Mesendoderm (in vitro differentiated cells): Measurements from ENCODE around the gene MT1E. TPM values are rescaled to one million over a fixed set of nuclear protein-coding genes. Genes with fewer than 3 reads are reported as not detected.
"Not testable (repeated sequence)": the region's sequence is repeated elsewhere in the genome, so short reads cannot be mapped to it uniquely, and the experiment has no call there.

Experiments used
- DNase-seq: peaks from one replicate; pipeline ENCODE4 v3.0.0; 2013
- H2AK5ac ChIP-seq: 2 replicates; pipeline ENCODE4 v1.6.1; 2013; ENCODE audit warnings: low read length, inconsistent platforms
- H2BK120ac ChIP-seq: 2 replicates; pipeline ENCODE4 v1.6.1; 2013; ENCODE audit warnings: low read depth, mild to moderate bottlenecking, low read length, moderate library complexity, mixed read lengths
- H2BK15ac ChIP-seq: replicated peaks from 2 replicates; pipeline ENCODE4 v1.6.1; 2013; ENCODE audit warnings: low read depth, mild to moderate bottlenecking, moderate library complexity
- H2BK5ac ChIP-seq: 2 replicates; pipeline ENCODE4 v1.6.1; 2013; ENCODE audit warnings: low read length, inconsistent platforms
- H3K18ac ChIP-seq: 2 replicates; pipeline ENCODE4 v1.6.1; 2013; ENCODE audit warnings: mild to moderate bottlenecking, low read length, mixed read lengths
- H3K23ac ChIP-seq: one replicate; pipeline ENCODE4 v1.6.1; 2013; ENCODE audit warnings: low read length
- H3K27ac ChIP-seq: 2 replicates; pipeline ENCODE4 v1.5.1; 2013; ENCODE audit warnings: low read depth, mild to moderate bottlenecking, inconsistent platforms, low read length, moderate library complexity
- H3K27me3 ChIP-seq: 2 replicates; pipeline ENCODE4 v1.6.1; 2013; ENCODE audit warnings: low read length, control low read depth, mild to moderate bottlenecking, inconsistent platforms; ENCODE audit not compliant: insufficient read depth, poor library complexity
- H3K36me3 ChIP-seq: 2 replicates; pipeline ENCODE4 v1.6.1; 2013; ENCODE audit warnings: low read length, inconsistent platforms; ENCODE audit not compliant: control insufficient read depth, insufficient read depth
- H3K4ac ChIP-seq: one replicate; pipeline ENCODE4 v1.6.1; 2013; ENCODE audit warnings: low read depth, mild to moderate bottlenecking, low read length, moderate library complexity
- H3K4me1 ChIP-seq: 2 replicates; pipeline ENCODE4 v1.6.1; 2013; ENCODE audit warnings: low read depth, low read length, inconsistent platforms; ENCODE audit not compliant: control insufficient read depth
- H3K4me2 ChIP-seq: 2 replicates; pipeline ENCODE4 v1.6.1; 2013; ENCODE audit warnings: low read length
- H3K4me3 ChIP-seq: 2 replicates; pipeline ENCODE4 v1.5.1; 2013; ENCODE audit warnings: mild to moderate bottlenecking, low read length
- H3K56ac ChIP-seq: one replicate; pipeline ENCODE4 v1.6.1; 2013; ENCODE audit warnings: low read length
- H3K79me1 ChIP-seq: 2 replicates; pipeline ENCODE4 v1.6.1; 2013; ENCODE audit warnings: low read length, inconsistent platforms
- H3K79me2 ChIP-seq: 2 replicates; pipeline ENCODE4 v1.6.1; 2013; ENCODE audit warnings: mild to moderate bottlenecking, low read length; ENCODE audit not compliant: control insufficient read depth, insufficient read depth
- H3K9ac ChIP-seq: 2 replicates; pipeline ENCODE4 v1.6.1; 2013; ENCODE audit warnings: low read length, inconsistent platforms
- H4K5ac ChIP-seq: one replicate; pipeline ENCODE4 v1.6.1; 2013; ENCODE audit warnings: low read length
- H4K8ac ChIP-seq: one replicate; pipeline ENCODE4 v1.6.1; 2013; ENCODE audit warnings: low read depth, mild to moderate bottlenecking, control low read depth, low read length, moderate library complexity
- WGBS: extraction: QIAGEN DNeasy Blood & Tissue Kit; methylation state at CpG from one replicate; pipeline ENCODE4 v1.1.7; 2013; ENCODE audit warnings: low lambda C conversion rate, missing lambda C conversion rate; ENCODE audit not compliant: insufficient coverage; ENCODE audit errors: extremely low coverage; 5-methylcytosine and 5-hydroxymethylcytosine counted together
- polyA plus RNA-seq, 2 experiments: library from polyadenylated mRNA; stranded (reverse); fragments of 200-250 nt; gene quantifications; one replicate each; pipeline ENCODE4 v1.2.3, GENCODE V29; 2013

MT1E gene
- 4.4 TPM for polyA plus RNA-seq (2013, experiment 1 of 2)
- 6.1 TPM for polyA plus RNA-seq (2013, experiment 2 of 2)

- peak within 1 kb of the TSS; percentile 6 for H3K23ac ChIP-seq
- DNase-seq, result peak; percentile 70
- WGBS, result no CpG with 5 or more reads among the region's 62 CpGs
- no peak within 1 kb of the TSS for H2BK15ac ChIP-seq
- no peaks in the 10 kb centered on the region for H3K36me3 ChIP-seq
- H3K18ac ChIP-seq, result no peak within 1 kb of the TSS
- H2BK120ac ChIP-seq, result no peak within 1 kb of the TSS
- H3K79me1 ChIP-seq, result no peaks in the 10 kb centered on the region
- H2BK5ac ChIP-seq, result no peak within 1 kb of the TSS
- H3K79me2 ChIP-seq, result no peaks in the 10 kb centered on the region
- H3K27me3 ChIP-seq, result peaks cover 45% of the 10 kb centered on the region
- H4K8ac ChIP-seq, result no peak within 1 kb of the TSS
- H4K5ac ChIP-seq, result no peak within 1 kb of the TSS
- no peak within 1 kb of the TSS for H3K4ac ChIP-seq
- H2AK5ac ChIP-seq, result no peak within 1 kb of the TSS
- peak within 1 kb of the TSS; percentile 38 for H3K9ac ChIP-seq
- peak within 1 kb of the TSS; percentile 32 for H3K4me2 ChIP-seq
- no peak within 1 kb of the TSS for H3K27ac ChIP-seq
- no peak within 1 kb of the TSS for H3K4me3 ChIP-seq
- H3K56ac ChIP-seq, result peak within 1 kb of the TSS; percentile 68
- H3K4me1 ChIP-seq, result peaks cover 5% of the 10 kb centered on the region
Observed at GRCh38 chr16:56625140-56625942, at the start of gene MT1E. Gene MT1E, plus strand, starts transcription at chr16:56625781. Its CDS starts 71 bp downstream, at chr16:56625852.

- Histone ChIP-seq H3K56ac (no peak overlapping the region), H3K79me1 (no peaks in the 10 kb centered on the region), H3K23ac (no peak overlapping the region), H3K79me2 (no peaks in the 10 kb centered on the region), H3K18ac (no peak overlapping the region), H3K27me3 (no peaks in the 10 kb centered on the region), H2BK15ac (no peak overlapping the region), H3K27ac (no peak overlapping the region), H4K8ac (no peak overlapping the region), H2BK120ac (no peak overlapping the region), H2BK5ac (no peak overlapping the region), H3K4ac (no peak overlapping the region), H3K4me2 (no peak overlapping the region), H3K36me3 (no peaks in the 10 kb centered on the region), H2AK5ac (no peak overlapping the region), H3K9ac (no peak overlapping the region), H3K4me1 (no peaks in the 10 kb centered on the region), H3K4me3 (no peak overlapping the region), H4K5ac (no peak overlapping the region)
- WGBS, result no CpG with 5 or more reads among the region's 8 CpGs
- peak; percentile 86 for DNase-seq
Observed at GRCh38 chr16:56576585-56577299, 48.8 kb upstream of the MT1E start.

- Histone ChIP-seq H3K4me3 (no peak overlapping the region), H3K4ac (no peak overlapping the region), H3K79me2 (no peaks in the 10 kb centered on the region), H2BK5ac (no peak overlapping the region), H3K27me3 (no peaks in the 10 kb centered on the region), H3K4me1 (no peaks in the 10 kb centered on the region), H3K23ac (no peak overlapping the region), H3K9ac (no peak overlapping the region), H2BK120ac (no peak overlapping the region), H2AK5ac (no peak overlapping the region), H2BK15ac (no peak overlapping the region), H3K4me2 (no peak overlapping the region), H3K27ac (no peak overlapping the region), H3K18ac (no peak overlapping the region), H4K8ac (peak overlapping the region; percentile 28), H3K79me1 (no peaks in the 10 kb centered on the region), H4K5ac (no peak overlapping the region), H3K36me3 (no peaks in the 10 kb centered on the region), H3K56ac (no peak overlapping the region)
- WGBS, result no CpG with 5 or more reads among the region's 4 CpGs
- no peak for DNase-seq
Observed at GRCh38 chr16:56577300-56577625, 48.3 kb upstream of the MT1E start.

GRCh38 chr16:56580391-56581048, 45.1 kb upstream of the MT1E start:
- H2BK5ac ChIP-seq, result no peak overlapping the region
- H3K36me3 ChIP-seq, result no peaks in the 10 kb centered on the region
- WGBS, result no CpG with 5 or more reads among the region's 6 CpGs
- no peak overlapping the region for H2BK15ac ChIP-seq
- H2AK5ac ChIP-seq, result no peak overlapping the region
- H3K27me3 ChIP-seq, result no peaks in the 10 kb centered on the region
- H3K4me3 ChIP-seq, result no peak overlapping the region
- no peak overlapping the region for H3K9ac ChIP-seq
- no peaks in the 10 kb centered on the region for H3K79me2 ChIP-seq
- no peak overlapping the region for H4K8ac ChIP-seq
- no peak overlapping the region for H3K23ac ChIP-seq
- no peaks in the 10 kb centered on the region for H3K4me1 ChIP-seq
- H3K56ac ChIP-seq, result no peak overlapping the region
- H2BK120ac ChIP-seq, result no peak overlapping the region
- H3K18ac ChIP-seq, result no peak overlapping the region
- no peak overlapping the region for H3K4ac ChIP-seq
- H3K27ac ChIP-seq, result no peak overlapping the region
- no peak overlapping the region for H4K5ac ChIP-seq
- DNase-seq, result peak; percentile 68
- H3K4me2 ChIP-seq, result no peak overlapping the region
- no peaks in the 10 kb centered on the region for H3K79me1 ChIP-seq

GRCh38 chr16:56582911-56583310, 42.7 kb upstream of the MT1E start:
- H3K23ac ChIP-seq, H3K79me2 ChIP-seq, H2BK120ac ChIP-seq, H3K56ac ChIP-seq, H3K36me3 ChIP-seq, H3K27me3 ChIP-seq, H4K5ac ChIP-seq, H3K27ac ChIP-seq, H3K4me3 ChIP-seq, H4K8ac ChIP-seq, H3K4ac ChIP-seq, H2BK5ac ChIP-seq, H3K18ac ChIP-seq, H3K9ac ChIP-seq, H3K4me2 ChIP-seq, H2BK15ac ChIP-seq, H3K4me1 ChIP-seq, H2AK5ac ChIP-seq, DNase-seq, H3K79me1 ChIP-seq: not testable (repeated sequence)
- WGBS, result no CpG with 5 or more reads among the region's 2 CpGs
